Right lobe of liver (tissue), 6 donors: ENCODE measurements around the gene TCEAL1. TPM values are rescaled to one million over a fixed set of nuclear protein-coding genes. Genes with fewer than 3 reads are reported as not detected.
"Not testable (repeated sequence)": the region's sequence is repeated elsewhere in the genome, so short reads cannot be mapped to it uniquely, and the experiment has no call there.

ENCODE experiments used
- ATAC-seq, 4 donors: fragments of 200-7000 bp; cut with Tn5 transposase; one replicate each; pipeline ENCODE4 v1.9.1; 2020; ENCODE audit warnings: mild to moderate bottlenecking in 4 of 4, moderate library complexity in 4 of 4
- DNase-seq, 3 donors: peaks; one replicate each; pipeline ENCODE4 v3.0.0-alpha.2; 2020
- H3K27ac ChIP-seq, 3 donors: fragments of 200-600 bp; one replicate each; pipeline ENCODE4 v1.8.0; 2022
- H3K27me3 ChIP-seq, 2 donors: fragments of 200-600 bp; one replicate each; pipeline ENCODE4 v1.8.0; 2022
- H3K36me3 ChIP-seq, 4 donors: fragments of 200-600 bp; sonication (generic) in 1 of 4; one replicate each; pipeline versions ENCODE4 v1.5.1 to v1.8.0; 2017 to 2022; ENCODE audit warnings: control low read depth in 1 of 4
- H3K4me1 ChIP-seq, 4 donors: fragments of 200-600 bp; sonication (generic) in 1 of 4; one replicate each; pipeline versions ENCODE4 v1.5.1 to v1.8.0; 2017 to 2022; ENCODE audit warnings: control low read depth in 1 of 4
- H3K4me3 ChIP-seq, 3 donors: fragments of 200-600 bp; one replicate each; pipeline ENCODE4 v1.8.0; 2022
- H3K9me3 ChIP-seq, 4 donors: fragments of 200-600 bp; sonication (generic) in 1 of 4; one replicate each; pipeline versions ENCODE4 v1.5.1 to v1.8.0; 2017 to 2022; ENCODE audit warnings: control low read depth in 1 of 4
- CTCF ChIP-seq, 4 donors: fragments of 200-600 bp in 3 of 4; fragments of 450-650 bp in 1 of 4; IDR thresholded peaks; one replicate each; pipeline versions ENCODE4 v1.5.1 to v1.8.0; 2016 to 2022; ENCODE audit warnings: antibody characterized with exemption in 4 of 4, mild to moderate bottlenecking in 2 of 4
- POLR2A ChIP-seq: fragments of 450-650 bp; IDR thresholded peaks from one replicate; pipeline ENCODE4 v1.6.1; 2017; ENCODE audit warnings: antibody characterized with exemption, mild to moderate bottlenecking
- WGBS: methylation state at CpG from one replicate; pipeline ENCODE4 v1.1.6; 2018; ENCODE audit warnings: low coverage, low lambda C conversion rate; ENCODE audit not compliant: insufficient coverage; ENCODE audit errors: missing lambda C conversion rate; 5-methylcytosine and 5-hydroxymethylcytosine counted together
- intact Hi-C, 2 donors: fragments of 100-400 bp; cut with DNase I; formaldehyde crosslinking; loops; one replicate each; pipeline versions ENCODE4 v1.11.2 to v1.14.1; 2022
- total RNA-seq, 6 experiments: library from RNA; depleted of rRNA in 2 of 6; stranded (reverse); fragments of >200 nt in 2 of 6; fragmentation: NEBNext Ultra II Directional in 3 of 6; extraction: Animal tissue kit (Norgen Biotek cat#: 25700) in 3 of 6; gene quantifications; one replicate each; pipeline versions ENCODE4 v1.1.0 to v1.2.4, GENCODE V29; 2016 to 2023
- donor health status: DM: no; HTN: yes; CAD: no.
- donor health status: DM: no; HTN: no; CAD: no.
- donor health status: DM: no; HTN: no; CAD: no.
- donor health status: DM: no; HTN: yes; CAD: no.
- donor health status: DM: no; HTN: yes; CAD: no.

Gene TCEAL1
- total RNA-seq, 6 experiments from 2014 or later, result 5.6 to 14.6 (median 7.8) TPM

- no peak overlapping the region for H3K4me3 ChIP-seq
- H3K36me3 ChIP-seq, result no peaks in the 10 kb centered on the region
- H3K4me1 ChIP-seq, result no peaks in the 10 kb centered on the region
- TF ChIP-seq CTCF (IDR thresholded peaks at IDR 0.05) (no peak), POLR2A (no peak)
- DNase-seq, result no peak
- H3K27ac ChIP-seq, result no peak overlapping the region
- peak in 1 of 4 donors; percentile 22 for ATAC-seq
- 18% methylated on average over 3 of the region's 3 CpGs for WGBS
- no peaks in the 10 kb centered on the region for H3K27me3 ChIP-seq
- H3K9me3 ChIP-seq, result no peaks in the 10 kb centered on the region
- intact Hi-C loops, result no loop called here
Observed at GRCh38 chrX:103656617-103657016, 27.8 kb downstream of the TCEAL1 start.

DNA sequence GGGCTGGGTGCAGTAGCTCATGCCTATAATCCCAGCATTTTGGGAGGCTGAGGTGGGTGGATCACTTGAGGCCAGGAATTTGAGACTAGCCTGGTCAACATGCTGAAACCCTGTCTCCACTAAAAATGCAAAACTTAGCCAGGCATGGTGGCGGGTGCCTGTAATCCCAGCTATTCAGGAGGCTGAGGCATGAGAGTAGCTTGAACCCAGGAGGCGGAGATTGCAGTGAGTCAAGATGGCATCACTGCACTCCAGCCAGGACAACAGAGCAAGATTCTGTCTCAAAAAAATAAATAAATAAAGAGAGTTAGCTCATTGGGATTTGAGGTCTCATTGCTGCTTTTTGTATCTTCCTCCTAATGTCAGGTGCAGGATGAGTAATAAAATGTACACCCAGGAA lies 28.3 kb downstream of the TCEAL1 start:
- H3K4me3 ChIP-seq, ATAC-seq, H3K9me3 ChIP-seq, H3K4me1 ChIP-seq, H3K36me3 ChIP-seq, H3K27ac ChIP-seq, intact Hi-C loops, DNase-seq, H3K27me3 ChIP-seq: not testable (repeated sequence)
- WGBS, result 74% methylated on average over 2 of the region's 2 CpGs

GRCh38 chrX:103658681-103659433 lies 30.1 kb downstream of the TCEAL1 start:
- H3K4me1 ChIP-seq, result no peaks in the 10 kb centered on the region
- intact Hi-C loops, result no loop called here
- H3K27me3 ChIP-seq, result no peaks in the 10 kb centered on the region
- no peaks in the 10 kb centered on the region for H3K9me3 ChIP-seq
- ATAC-seq, result no peak
- H3K36me3 ChIP-seq, result no peaks in the 10 kb centered on the region
- no peak for DNase-seq
- no peak overlapping the region for H3K27ac ChIP-seq
- H3K4me3 ChIP-seq, result no peak overlapping the region
- TF ChIP-seq POLR2A (no peak), CTCF (IDR thresholded peaks at IDR 0.05) (no peak)
- WGBS, result 54% methylated on average over 5 of the region's 5 CpGs

GRCh38 chrX:103659460-103659859 lies 30.7 kb downstream of the TCEAL1 start:
- H3K4me1 ChIP-seq, ATAC-seq, intact Hi-C loops, DNase-seq, H3K27ac ChIP-seq, H3K9me3 ChIP-seq, H3K36me3 ChIP-seq, H3K27me3 ChIP-seq, H3K4me3 ChIP-seq: not testable (repeated sequence)
- WGBS, result 100% methylated on average over 1 of the region's 2 CpGs

DNA sequence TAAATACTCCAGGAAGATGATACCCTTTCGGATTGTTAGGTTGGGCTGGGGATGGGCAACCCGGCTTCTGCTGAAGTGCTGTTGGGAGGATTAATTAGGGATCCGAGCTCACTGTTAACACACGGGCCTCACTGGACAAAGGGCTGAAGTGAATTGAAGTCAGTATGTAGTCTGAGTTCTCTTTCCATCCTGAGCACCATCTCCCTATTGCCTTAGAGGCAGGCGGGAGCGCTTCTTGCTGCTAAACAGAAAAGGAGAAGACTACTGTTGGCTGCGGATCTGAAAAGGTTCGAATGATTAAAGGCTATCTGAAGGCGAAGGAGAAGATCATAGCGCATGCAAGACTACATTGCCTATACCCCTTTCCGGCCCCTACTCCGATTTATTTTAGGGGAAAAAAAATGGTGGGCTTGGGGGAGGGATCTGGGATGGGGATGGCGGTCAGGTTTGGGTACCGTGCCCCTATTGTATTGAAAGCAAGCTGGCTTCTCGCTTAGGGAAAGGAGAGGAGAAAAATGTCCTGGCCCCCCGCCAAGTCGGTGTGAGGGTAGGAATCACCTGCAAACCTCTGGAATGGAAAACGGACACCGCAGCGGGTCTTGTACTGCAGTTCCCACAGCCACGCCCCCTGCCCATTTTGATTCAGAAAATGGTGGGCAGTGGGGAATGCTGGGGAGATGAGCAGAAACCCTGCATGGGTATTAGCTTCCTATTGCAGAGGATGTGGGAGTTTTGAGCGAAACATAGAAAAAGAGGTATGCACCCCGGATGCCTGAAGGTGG lies 35.4 kb downstream of the TCEAL1 start:
- WGBS, result 34% methylated on average over 23 of the region's 23 CpGs
- ATAC-seq (no peak), DNase-seq (peak in 1 of 3 donors; percentile 24)
- Histone ChIP-seq H3K27me3 (no peaks in the 10 kb centered on the region), H3K4me1 (no peaks in the 10 kb centered on the region), H3K27ac (no peak overlapping the region), H3K4me3 (no peak overlapping the region), H3K9me3 (no peaks in the 10 kb centered on the region), H3K36me3 (no peaks in the 10 kb centered on the region)
- TF ChIP-seq CTCF (IDR thresholded peaks at IDR 0.05) (no peak), POLR2A (no peak)
- intact Hi-C loops, result no loop called here
